NCI-H446 (cell line): ENCODE measurements around the gene LTA.
"Not testable (repeated sequence)": the region's sequence is repeated elsewhere in the genome, so short reads cannot be mapped to it uniquely, and the experiment has no call there.

ENCODE experiments used
- DNase-seq, 2 experiments: peaks; one replicate each; lab custom pipeline; 2025; lab: John Stamatoyannopoulos, UW

Gene LTA

GRCh38 chr6:31586599-31587281, 14.7 kb downstream of the LTA start:
- no peak for DNase-seq

GRCh38 chr6:31587791-31588777, 16.0 kb downstream of the LTA start:
- DNase-seq: no peak

GRCh38 chr6:31588871-31589650, 17.0 kb downstream of the LTA start:
- DNase-seq: no peak

GRCh38 chr6:31590691-31591090, 18.6 kb downstream of the LTA start:
- DNase-seq: not testable (repeated sequence)

- DNase-seq: no peak
Measured at GRCh38 chr6:31592396-31592771, 20.3 kb downstream of the LTA start.

GRCh38 chr6:31597006-31597405, 24.9 kb downstream of the LTA start:
- DNase-seq: peak in 1 of 2 experiments; percentile 36

- no peak for DNase-seq
Measured at GRCh38 chr6:31607317-31607716, 35.2 kb downstream of the LTA start.

- no peak for DNase-seq
Measured at GRCh38 chr6:31609519-31610406, 37.7 kb downstream of the LTA start.

- no peak for DNase-seq
Measured at GRCh38 chr6:31610968-31611367, 38.9 kb downstream of the LTA start.

- DNase-seq: no peak
Measured at GRCh38 chr6:31614075-31614619, 42.1 kb downstream of the LTA start.

GRCh38 chr6:31614684-31615578, 42.8 kb downstream of the LTA start, which contains the start of gene AIF1:
AIF1 (plus strand) TSS chr6:31615234; CDS start chr6:31615330, 96 bp downstream.
- DNase-seq: no peak

GRCh38 chr6:31615748-31616147, 43.7 kb downstream of the LTA start:
- DNase-seq: no peak

GRCh38 chr6:31617010-31617409, 44.9 kb downstream of the LTA start:
- no peak for DNase-seq

- peak; percentile 99 to 100 for DNase-seq
Measured at GRCh38 chr6:31619805-31620585, 47.9 kb downstream of the LTA start.

- DNase-seq: peak in 1 of 2 experiments; percentile 100
Measured at GRCh38 chr6:31620586-31621319, 48.7 kb downstream of the LTA start, which contains the start of gene PRRC2A. PRRC2A (plus strand) TSS chr6:31620715; CDS start chr6:31622790, 2,075 bp downstream.

GRCh38 chr6:31621320-31621939, 49.3 kb downstream of the LTA start:
- DNase-seq: no peak

- DNase-seq: no peak
Measured at GRCh38 chr6:31621991-31622390, 49.9 kb downstream of the LTA start.

- no peak for DNase-seq
Measured at GRCh38 chr6:31622684-31623091, 50.6 kb downstream of the LTA start.
